Measurements from ENCODE around the gene KCNE5.
"Not testable (repeated sequence)": the region's sequence is repeated elsewhere in the genome, so short reads cannot be mapped to it uniquely, and the experiment has no call there.

The KCNE5 gene

GRCh38 chrX:109624641-109625616, at the start of gene KCNE5:
Gene KCNE5, minus strand, starts transcription at chrX:109625172. Its CDS starts 152 bp downstream, at chrX:109625020.
- DNase-seq = no peak

- DNase-seq = no peak
Observed at GRCh38 chrX:109672239-109672638, 47.3 kb upstream of the KCNE5 start.

- not testable (repeated sequence) for DNase-seq
Observed at GRCh38 chrX:109671170-109671569, 46.2 kb upstream of the KCNE5 start.

- no peak for DNase-seq
Observed at GRCh38 chrX:109667986-109668385, 43.0 kb upstream of the KCNE5 start.

GRCh38 chrX:109660435-109661143, 35.6 kb upstream of the KCNE5 start:
- DNase-seq = no peak

- DNase-seq = no peak
Observed at GRCh38 chrX:109658391-109658790, 33.4 kb upstream of the KCNE5 start.

GRCh38 chrX:109657364-109657763, 32.4 kb upstream of the KCNE5 start:
- DNase-seq = not testable (repeated sequence)

- no peak for DNase-seq
Observed at GRCh38 chrX:109656774-109657173, 31.8 kb upstream of the KCNE5 start.

GRCh38 chrX:109655502-109656201, 30.7 kb upstream of the KCNE5 start:
- DNase-seq = no peak

- DNase-seq = no peak
Observed at GRCh38 chrX:109654516-109655109, 29.6 kb upstream of the KCNE5 start.

GRCh38 chrX:109644671-109645070, 19.7 kb upstream of the KCNE5 start:
- DNase-seq = not testable (repeated sequence)

GRCh38 chrX:109643687-109644086, 18.7 kb upstream of the KCNE5 start:
- DNase-seq = no peak

GRCh38 chrX:109638158-109638557, 13.2 kb upstream of the KCNE5 start:
- DNase-seq = no peak

- not testable (repeated sequence) for DNase-seq
Observed at GRCh38 chrX:109637477-109637876, 12.5 kb upstream of the KCNE5 start.

GRCh38 chrX:109635146-109635545, 10.2 kb upstream of the KCNE5 start:
- DNase-seq = no peak

GRCh38 chrX:109632906-109633504, 8.0 kb upstream of the KCNE5 start:
- DNase-seq = no peak

- DNase-seq = no peak
Observed at GRCh38 chrX:109629310-109629709, 4.3 kb upstream of the KCNE5 start.

GRCh38 chrX:109626637-109627036, 1.7 kb upstream of the KCNE5 start:
- no peak for DNase-seq

- no peak for DNase-seq
Observed at GRCh38 chrX:109623997-109624396, 975 bp downstream of the KCNE5 start.

GRCh38 chrX:109622270-109622669, 2.7 kb downstream of the KCNE5 start:
- DNase-seq = no peak

GRCh38 chrX:109619771-109620170, 5.2 kb downstream of the KCNE5 start:
- no peak for DNase-seq

GRCh38 chrX:109614951-109615350, 10.0 kb downstream of the KCNE5 start:
- DNase-seq = no peak
